ENCODE measurements around the gene NCOA5. TPM values are rescaled to one million over a fixed set of nuclear protein-coding genes. Genes with fewer than 3 reads are reported as not detected.

The NCOA5 gene
- total and polyA plus RNA-seq, 10 of the 15 experiments (the other 5 are each of a cell fraction or from before 2014, with no cell fraction given): 7.7 to 38.1 (median 30.1) TPM

- no peak for ATAC-seq
- CTCF ChIA-PET: interaction anchor here (3.7 kb wide), 1 partner anchor 23 kb away, joined by 18 read pairs; no protein-coding TSS in a partner anchor
Observed at GRCh38 chr20:46122071-46122470, 32.3 kb upstream of the NCOA5 start.

More at GRCh38 chr20:46122071-46122470, 32.3 kb upstream of the NCOA5 start:
- Histone ChIP-seq H3K4me2 (ENCODE audit: control insufficient read depth, insufficient read depth) (peak overlapping the region; percentile 67), H3K79me2 (ENCODE audit: control insufficient read depth, insufficient read depth, low read length) (peaks cover 58% of the 10 kb centered on the region), H4K20me1 (ENCODE audit: control insufficient read depth, insufficient read depth) (peaks cover 9% of the 10 kb centered on the region), H3K4me3 (peak overlapping the region; percentile 96; the same call in 1 of the 2 replicates), H3K27me3 (replicated peaks in 1 of 2; ENCODE audit: control insufficient read depth in 2 of 2, insufficient read depth in 2 of 2, low read length in 1 of 2) (no peaks in the 10 kb centered on the region), H3K4me1 (ENCODE audit: control insufficient read depth, insufficient read depth, low read length) (peaks cover 6% of the 10 kb centered on the region), H3K27ac (ENCODE audit: control insufficient read depth, insufficient read depth) (no peak overlapping the region), H2AFZ (ENCODE audit: control insufficient read depth, low read depth, low read length) (no peak overlapping the region), H3K9ac (ENCODE audit: control insufficient read depth, insufficient read depth, low read length) (no peak overlapping the region), H3K9me3 (replicated peaks; ENCODE audit: control insufficient read depth, insufficient read depth, low read length) (no peaks in the 10 kb centered on the region), H3K36me3 (ENCODE audit: control insufficient read depth in 2 of 2, insufficient read depth in 2 of 2, low read length in 1 of 2) (peaks cover 25 to 36% of the 10 kb centered on the region in 2 experiments)
- FAIRE-seq: no peak
- ChIA-PET SMC1A (ENCODE audit: uncharacterized antibody, unreplicated experiment) (interaction anchor here (0.9 to 2.8 kb wide), 4 partner anchors 7 to 37 kb away, joined by 3 to 17 read pairs (median 4); no protein-coding TSS in a partner anchor), POLR2A (interaction anchor here (1.0 to 2.9 kb wide), 2 partner anchors 14 to 34 kb away, joined by 3 to 19 read pairs; no protein-coding TSS in a partner anchor), RAD21 (ENCODE audit: unreplicated experiment) (interaction anchor here (2.3 kb wide), 1 partner anchor 34 kb away, joined by 9 read pairs; no protein-coding TSS in a partner anchor)
- 93% methylated on average over 11 of the region's 11 CpGs for WGBS (ENCODE audit: insufficient coverage, insufficient replicate concordance, low lambda C conversion rate, missing lambda C conversion rate)
- BruUV-seq (replicated peaks): no TSS peak
- no peak for DNase-seq (ENCODE audit: low read depth, low spot score)
- TF ChIP-seq, protein P1, sequence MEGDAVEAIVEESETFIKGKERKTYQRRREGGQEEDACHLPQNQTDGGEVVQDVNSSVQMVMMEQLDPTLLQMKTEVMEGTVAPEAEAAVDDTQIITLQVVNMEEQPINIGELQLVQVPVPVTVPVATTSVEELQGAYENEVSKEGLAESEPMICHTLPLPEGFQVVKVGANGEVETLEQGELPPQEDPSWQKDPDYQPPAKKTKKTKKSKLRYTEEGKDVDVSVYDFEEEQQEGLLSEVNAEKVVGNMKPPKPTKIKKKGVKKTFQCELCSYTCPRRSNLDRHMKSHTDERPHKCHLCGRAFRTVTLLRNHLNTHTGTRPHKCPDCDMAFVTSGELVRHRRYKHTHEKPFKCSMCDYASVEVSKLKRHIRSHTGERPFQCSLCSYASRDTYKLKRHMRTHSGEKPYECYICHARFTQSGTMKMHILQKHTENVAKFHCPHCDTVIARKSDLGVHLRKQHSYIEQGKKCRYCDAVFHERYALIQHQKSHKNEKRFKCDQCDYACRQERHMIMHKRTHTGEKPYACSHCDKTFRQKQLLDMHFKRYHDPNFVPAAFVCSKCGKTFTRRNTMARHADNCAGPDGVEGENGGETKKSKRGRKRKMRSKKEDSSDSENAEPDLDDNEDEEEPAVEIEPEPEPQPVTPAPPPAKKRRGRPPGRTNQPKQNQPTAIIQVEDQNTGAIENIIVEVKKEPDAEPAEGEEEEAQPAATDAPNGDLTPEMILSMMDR (IDR thresholded peaks at IDR 0.05 in 2 of 3, conservative IDR thresholded peaks at IDR 0.05 in 1 of 3; ENCODE audit: control insufficient read depth in 2 of 3, extremely low read depth in 1 of 3, insufficient read depth in 1 of 3, low read depth in 3 of 3, low read length in 3 of 3): no peak
- TF ChIP-seq NR2C1 (IDR thresholded peaks at IDR 0.05) (no peak), POLR2AphosphoS5 (IDR thresholded peaks at IDR 0.05; ENCODE audit: low read length) (peak; percentile 7; the same call in 1 of the 2 replicates), RAD51 (IDR thresholded peaks at IDR 0.05) (no peak), PAX8 (IDR thresholded peaks at IDR 0.05) (no peak)
- intact Hi-C loops (cut with micrococcal nuclease; ENCODE audit: unreplicated experiment): no loop called here
- in situ Hi-C loops (cut with MboI): no loop called here

All from GM12878 (cell line).